NCI-H748 (cell line): ENCODE data around the gene PFKM.

Source experiments
- DNase-seq: peaks from one replicate; lab custom pipeline; 2025; ENCODE audit not compliant: unreplicated experiment; lab: John Stamatoyannopoulos, UW

Gene PFKM

DNA sequence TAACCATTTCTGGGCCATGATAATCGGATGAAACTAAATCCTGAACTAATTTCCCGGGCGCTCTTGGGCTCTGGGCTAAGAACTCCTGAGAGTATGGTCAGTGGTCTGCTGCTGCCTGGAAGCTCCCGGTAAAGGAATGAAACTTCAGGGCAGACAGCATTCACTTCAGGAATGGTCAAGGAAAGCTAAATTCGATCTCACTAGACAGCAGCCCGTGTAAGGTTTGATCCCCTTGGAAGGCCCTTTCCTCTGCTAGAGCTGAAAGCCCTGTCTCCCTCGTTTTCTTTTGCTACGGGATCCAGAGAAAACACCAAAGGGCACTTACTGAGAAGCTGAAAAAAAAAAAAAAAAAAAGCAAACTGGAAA, 37.5 kb downstream of the PFKM start:
- DNase-seq: peak; percentile 32

DNA sequence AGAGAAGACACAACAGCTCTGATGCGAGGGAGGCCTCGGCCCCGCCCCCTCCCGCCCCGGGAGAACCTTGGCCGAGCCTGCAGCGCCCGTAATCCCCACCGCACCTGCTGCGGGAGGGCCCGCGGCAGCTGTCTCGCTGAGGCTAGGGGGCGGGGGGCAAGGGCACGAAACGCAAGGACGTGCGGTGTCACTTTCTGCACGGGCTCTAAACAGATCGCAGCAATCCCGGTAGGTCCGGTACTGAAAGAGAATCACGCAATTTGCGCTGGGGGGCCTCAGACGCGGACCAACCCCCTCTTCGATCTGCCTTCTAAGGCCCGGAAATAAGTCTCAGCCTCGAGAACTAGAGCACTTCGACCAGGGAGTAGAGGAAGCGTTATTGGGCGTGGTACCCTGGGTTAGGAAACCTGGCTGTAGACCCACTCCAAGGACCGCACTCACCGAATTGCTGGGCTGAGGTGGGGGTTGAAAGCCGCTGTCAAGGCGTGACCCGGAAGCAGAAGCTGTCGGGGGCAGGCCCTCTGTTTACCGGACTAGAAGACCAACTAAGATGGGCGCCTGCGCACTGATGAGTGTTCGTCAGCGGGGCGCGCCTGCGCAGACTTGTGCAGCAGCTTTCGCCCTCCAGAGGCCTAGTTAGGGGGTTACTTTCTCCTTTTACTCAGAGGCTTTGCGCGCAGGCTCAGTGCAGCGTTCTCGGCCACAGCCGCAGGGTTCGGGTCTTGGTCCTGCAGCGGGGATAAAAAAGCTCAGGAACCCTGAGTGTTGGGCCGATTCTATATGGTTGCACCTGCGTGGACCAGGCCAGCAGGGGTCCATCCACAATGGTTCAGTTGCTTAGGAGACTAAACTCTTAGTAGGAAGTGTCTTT, 38.1 kb downstream of the PFKM start, which contains the start of gene ASB8:
Gene ASB8 (minus strand): TSS at position 498 of the 871 bp plus-strand sequence. CDS start 4,019 bp downstream, outside the sequence.
- peak; percentile 98 for DNase-seq

DNA sequence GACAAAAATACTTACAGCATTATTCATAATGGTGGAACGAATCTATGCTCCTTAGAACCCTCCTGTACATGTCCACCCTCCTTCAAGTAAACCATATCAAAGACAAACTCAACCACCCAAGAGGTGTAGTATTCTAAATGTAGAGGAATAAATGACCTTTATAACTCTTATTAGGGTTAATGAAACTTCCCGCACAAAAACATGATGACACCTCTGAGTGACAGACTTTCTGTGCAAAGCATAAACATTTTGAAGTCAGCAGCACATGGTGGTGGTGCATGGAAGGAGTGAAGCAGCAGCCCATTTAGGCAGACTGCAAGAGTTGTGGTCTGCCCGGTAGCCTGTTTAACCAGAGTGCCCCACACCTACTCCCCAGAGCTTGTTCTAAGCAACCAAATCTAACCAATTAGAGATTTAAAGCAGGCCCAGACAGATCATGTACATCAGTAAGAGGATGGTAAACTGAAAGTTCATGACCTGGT, 38.8 kb downstream of the PFKM start:
- no peak for DNase-seq

DNA sequence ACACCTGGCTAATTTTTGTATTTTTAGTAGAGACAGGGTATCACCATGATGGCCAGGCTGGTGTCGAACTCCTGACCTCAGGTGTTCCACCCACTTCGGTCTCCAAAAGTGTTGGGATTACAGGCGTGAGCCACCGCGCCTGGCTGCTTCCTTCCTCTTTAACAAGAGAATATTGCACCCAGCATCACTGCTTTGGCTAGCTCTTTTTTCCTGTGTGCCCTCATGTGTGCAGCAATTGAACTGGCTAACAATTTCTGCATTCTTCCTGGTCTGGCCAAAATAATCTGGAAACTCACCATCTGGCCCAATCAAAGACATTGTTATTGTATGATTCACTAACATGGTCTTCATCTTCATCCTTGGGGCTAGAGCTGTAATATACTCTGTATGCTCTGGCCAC, 40.9 kb downstream of the PFKM start:
- DNase-seq: no peak

DNA sequence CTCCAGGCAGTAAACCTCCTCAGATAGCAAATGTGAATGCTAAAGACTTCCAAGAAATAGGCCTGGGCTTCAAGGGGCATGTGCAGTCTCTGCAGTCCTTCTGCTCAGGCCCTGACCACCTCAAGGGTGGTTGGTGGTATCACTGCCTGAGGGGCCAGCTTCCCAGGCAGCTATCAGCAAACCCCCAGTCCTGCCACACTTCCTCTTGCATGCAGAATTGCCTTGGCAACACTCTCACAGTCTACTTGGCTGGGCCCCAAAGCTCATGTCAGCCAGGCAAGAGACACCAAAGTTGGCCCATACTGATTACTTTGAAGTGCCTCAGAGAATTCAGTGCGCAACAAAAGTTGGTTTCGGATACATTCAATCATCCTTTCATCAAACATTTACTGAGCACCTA, 41.6 kb downstream of the PFKM start:
- no peak for DNase-seq

DNA sequence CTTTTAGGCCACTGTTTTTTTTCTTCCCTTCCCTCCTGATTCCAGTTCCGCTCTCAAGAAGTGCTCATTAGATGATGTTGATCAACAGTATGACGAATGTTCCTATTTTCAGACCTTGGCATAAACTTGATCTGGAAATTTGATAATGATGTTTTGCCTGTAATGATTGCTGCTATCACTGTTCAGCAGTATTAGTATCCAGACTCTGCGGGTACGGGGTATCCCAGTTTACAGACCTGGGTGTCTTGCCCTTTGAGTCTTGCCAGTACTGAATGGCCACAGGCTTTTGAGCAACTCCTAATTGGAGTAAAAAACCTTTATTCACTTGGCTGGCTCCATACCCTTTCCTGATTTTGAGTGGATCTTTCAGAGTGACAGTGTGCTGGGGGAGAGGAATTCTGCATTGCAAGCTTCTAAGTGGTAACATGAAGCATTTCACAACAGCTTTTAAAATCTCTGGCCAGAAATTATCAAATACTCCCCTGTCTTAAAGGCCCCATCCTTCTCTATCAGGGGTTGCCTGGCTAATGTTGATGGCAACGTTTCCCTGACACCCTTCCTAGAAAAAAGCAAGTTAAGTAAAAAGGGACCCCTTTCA, 44.1 kb downstream of the PFKM start:
- no peak for DNase-seq

DNA sequence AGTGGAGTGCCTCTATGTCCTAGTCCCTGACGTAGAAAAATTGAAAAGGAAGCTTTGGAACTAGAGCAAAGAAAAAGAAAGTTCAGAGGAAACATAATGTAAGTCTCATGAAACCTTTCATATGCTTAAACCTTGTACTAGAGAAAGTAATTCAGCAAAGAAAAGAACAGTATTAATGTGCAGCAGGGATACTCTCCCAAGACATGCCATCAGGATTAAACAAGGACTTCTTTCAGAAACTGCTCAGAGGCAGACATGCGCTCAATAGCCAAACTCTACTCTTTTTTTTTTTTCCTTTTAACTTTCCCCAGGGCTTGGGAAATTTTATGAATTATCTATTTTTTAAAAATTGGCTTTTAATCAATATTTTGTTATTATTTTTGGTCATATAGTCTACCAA, 45.3 kb downstream of the PFKM start:
- DNase-seq: no peak

DNA sequence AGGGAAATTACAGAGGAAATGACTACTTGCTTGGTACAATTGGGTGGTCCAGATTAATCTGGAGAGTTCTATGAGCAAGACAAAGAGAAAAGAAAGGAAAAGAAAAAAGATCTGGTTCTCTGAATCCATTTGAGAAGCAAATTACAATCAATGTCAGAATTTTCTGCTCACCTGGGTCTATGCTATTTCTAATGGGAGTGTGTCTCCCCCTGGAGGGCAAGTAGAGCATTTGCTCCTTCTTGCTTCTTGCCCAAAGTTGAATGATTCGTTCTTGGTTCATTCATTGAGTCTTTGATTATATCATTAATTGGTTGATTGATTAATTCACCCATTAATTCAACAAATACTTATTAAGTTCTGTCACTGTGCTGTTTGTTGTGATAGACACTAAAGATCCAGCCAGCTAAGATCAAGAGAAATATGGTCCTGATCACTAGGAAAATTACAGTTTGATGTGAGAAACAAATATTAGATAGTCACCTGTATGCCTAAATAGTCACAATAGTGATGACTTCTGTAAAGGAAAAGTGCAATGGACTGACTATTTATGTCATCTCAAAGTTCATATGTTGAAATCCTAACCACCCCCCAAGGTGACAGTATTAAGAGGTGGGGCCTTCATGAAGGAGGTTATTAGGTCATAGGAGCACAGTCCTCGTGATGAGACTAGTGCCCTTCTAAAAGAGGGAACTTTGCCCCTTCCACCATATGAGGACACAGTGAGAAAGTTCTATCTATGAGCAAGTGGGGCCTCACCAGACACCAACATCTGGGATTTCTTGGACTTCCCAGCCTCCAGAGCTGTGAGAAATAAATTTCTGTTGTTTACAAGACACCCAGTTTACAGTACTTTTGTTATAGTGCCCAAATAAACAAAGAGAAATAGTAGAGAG, 46.2 kb downstream of the PFKM start:
- peak; percentile 62 for DNase-seq

DNA sequence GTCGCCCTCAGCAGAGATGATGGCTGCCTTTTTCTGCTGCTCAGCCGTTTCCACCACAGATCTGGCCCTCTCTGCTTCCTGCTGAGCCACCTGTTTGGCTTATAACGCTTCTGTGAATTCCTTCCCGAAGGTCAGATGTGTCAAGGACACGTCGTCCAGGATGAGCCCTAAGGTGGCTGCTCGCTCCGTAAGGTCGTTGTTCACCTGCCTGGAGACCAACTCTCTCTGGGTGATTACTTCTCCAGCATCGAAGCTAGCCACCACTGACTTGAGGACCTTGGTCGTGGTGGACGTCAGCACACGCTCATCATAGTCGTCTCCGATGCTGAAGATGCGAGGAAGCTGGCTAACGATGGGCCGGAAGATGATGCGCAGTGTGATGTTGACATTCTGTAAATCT, 49.8 kb downstream of the PFKM start:
- DNase-seq: no peak

DNA sequence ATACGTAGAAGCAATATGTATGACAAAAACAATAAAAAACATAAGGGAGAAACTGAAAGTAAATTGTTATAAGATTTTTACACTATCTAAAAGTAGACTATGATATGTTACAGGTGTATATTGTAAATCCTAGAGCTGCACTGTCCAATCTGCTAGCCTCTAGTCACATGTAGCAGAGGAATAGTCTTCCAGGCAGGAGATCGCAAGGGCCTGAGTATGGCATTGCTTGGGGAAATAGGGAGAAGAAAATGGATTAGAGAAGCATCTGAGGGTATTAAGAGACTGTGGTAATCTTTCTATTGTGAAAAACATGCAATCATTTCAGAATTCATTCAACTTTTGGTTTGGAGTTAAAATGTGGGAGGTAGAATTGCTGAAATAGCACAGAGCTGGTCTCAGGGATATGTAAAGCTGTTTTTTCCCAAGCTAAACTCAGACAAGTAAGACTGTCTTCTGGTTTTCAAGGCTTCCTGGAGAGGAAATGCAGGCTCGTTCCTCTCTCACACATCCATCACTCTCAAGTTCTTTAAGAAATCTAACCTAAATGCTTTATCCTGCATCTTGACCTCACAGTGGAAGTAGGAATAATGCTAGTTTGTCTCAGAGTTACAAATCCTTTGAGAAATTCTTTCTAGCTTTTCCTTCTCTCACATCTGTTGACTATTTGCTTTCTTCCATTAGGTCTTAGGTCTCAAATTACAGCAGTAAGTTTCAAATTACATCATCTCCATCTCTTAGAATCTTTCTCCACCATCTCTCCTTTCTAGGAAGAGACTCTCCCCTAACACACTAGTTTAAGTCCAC, 56.7 kb downstream of the PFKM start:
- DNase-seq: no peak

DNA sequence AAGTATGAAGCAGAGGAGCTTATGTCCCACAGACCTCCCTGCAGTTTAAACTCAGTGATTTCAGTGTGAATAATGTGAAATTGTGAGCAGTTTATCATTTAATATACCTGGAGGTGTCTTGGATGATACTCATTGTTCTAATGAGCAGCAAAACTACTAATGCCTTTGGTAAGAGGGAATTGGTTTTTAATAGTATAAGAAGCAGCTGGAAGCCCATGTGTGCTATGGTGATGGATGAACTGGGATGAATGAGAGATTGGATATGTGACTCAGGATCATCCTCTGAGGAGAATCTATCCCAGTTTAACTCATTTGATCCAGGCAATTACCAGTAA, 57.2 kb downstream of the PFKM start:
- no peak for DNase-seq

DNA sequence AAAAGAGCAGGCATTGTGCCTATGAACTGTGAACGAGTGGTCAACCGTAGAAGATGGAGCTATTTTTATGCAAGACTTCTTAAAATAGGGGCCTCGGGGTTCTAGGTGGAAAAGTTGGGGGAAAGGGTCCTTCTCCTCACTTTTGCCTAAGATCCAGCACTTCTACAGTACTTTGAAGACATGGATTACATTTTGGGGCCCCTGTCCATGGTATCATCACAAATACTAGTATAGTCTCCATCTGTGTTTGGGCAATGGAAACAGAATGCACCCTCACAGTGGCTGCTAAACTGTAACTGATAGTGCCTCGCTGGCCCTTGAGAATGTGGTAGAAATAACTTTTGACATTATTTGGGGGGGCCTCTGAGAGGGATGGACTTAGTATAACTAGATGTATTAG, 58.8 kb downstream of the PFKM start:
- DNase-seq: no peak

DNA sequence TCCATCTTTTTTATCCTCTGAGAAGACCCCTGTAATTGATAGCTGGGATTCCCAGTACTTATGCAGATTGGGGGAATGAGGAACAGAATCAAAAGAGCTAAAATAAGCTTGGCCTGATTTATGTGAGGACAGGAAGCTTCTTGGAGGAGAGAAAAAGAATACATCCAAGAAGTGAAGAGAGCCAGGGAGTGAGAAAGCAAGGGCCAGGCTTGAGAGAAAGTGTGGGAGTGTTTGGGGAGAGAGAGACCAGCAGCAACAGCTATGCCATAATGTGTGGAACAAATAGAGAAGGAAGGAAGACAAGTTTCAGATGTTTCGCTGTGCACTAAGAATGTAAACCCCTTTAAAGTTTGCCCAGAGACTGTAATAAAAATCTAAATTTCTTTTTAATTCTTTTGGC, 60.3 kb downstream of the PFKM start:
- no peak for DNase-seq

DNA sequence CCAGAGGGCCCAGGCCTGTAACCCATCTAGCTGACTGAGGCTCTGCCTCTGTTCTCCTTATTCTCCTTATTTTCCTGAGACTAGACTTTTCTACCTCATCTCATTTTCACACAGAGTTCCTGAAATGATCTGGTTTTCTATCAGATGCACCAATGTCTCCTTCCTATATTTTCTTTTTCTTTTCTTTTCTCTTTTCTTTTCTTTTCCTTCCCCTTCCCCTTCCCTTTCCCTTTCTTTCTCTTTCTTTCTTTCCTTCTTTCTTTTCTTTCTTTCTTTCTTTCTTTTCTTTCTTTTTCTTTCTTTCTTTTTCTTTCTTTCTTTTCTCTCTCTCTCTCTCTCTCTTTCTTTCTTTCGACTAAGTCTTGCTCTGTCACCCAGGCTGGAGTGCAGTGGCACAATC, 61.3 kb downstream of the PFKM start:
- no peak for DNase-seq

DNA sequence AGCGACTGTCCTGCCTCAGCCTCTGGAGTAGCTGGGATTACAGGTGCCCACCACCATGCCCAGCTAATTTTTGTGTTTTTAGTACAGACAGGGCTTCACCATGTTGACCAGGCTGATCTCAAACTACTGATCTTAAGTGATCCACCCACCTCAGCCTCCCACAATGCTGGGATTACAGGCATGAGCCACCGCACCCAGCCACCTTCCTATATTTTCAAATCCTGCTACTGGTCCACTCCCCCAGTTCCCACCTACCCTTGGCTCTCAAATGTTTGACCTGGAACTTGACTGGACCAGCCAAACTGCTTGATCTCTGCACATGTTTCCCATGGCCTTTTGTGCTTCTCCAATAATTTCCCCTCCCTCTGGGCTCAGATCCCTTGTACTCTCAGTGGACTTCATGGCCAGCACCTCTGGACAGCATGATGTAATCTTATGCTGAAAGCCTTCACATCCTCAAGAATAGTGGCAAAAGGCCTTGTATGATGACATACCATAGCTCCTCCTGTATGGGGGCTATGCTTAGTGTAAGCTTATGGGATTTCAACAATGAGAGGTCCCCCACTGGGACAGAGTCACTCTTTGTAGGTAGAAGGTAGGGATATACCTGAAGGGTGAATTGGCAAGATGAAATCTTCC, 61.8 kb downstream of the PFKM start:
- DNase-seq: no peak

DNA sequence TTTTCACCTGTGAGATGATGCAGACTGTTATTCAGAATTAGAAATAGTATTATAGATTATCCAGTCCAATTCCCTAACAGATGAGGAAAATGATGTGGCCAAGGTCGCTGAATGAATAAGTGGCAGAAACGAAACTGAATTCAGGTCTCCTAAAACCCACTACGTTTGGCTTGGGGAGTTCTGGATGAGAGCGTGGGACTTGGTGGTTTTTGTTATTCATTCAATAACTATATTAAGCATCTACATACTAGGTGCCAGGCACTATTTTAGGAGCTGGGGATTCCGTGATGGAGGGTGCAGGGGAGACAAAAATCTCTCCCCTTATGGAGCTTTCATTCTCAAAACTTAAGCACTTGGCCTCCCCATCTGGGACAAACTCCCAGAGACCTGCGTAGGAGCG, 63.5 kb downstream of the PFKM start:
- DNase-seq: no peak

DNA sequence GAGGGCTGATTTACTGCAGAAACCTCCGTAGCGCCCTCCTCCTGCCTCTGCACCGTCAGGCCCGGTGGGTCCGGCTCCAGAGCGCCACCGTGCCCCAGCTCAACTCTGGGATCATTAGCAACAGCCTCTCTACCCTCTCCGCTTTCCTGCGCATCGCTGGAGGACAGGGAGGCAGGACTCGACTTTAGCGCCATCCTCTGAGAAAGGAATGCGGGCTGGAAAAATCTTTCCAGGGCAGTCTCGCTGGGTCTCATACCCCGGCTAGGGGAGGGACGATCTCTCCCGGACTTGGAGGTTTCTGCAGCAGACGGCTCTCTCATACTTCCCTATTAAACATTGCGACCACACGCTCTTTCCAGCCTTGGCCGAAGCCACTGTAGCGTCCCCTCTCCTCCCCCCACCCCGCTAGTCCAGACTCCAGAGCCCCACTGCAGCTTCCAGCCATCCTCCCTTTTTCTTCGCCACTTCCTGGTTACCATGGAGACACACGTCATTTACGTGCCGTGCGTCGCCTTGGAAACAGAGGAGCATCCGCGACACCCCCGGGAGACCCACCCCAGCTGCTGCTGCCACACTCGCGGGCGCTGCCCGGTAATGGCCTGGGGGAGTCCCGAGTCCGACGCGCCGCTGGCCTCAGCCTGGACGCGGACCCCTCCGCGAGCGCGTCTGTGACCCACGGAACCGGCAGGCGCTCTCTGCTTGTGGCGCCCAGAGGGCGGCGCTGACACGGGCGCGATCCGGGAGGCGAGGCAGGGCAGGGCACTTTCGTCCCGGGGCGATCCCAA, 64.1 kb downstream of the PFKM start, which contains the start of gene CCDC184:
Gene CCDC184 (plus strand): TSS at position 554 of the 785 bp plus-strand sequence. CDS start 479 bp downstream, outside the sequence.
- peak; percentile 96 for DNase-seq

DNA sequence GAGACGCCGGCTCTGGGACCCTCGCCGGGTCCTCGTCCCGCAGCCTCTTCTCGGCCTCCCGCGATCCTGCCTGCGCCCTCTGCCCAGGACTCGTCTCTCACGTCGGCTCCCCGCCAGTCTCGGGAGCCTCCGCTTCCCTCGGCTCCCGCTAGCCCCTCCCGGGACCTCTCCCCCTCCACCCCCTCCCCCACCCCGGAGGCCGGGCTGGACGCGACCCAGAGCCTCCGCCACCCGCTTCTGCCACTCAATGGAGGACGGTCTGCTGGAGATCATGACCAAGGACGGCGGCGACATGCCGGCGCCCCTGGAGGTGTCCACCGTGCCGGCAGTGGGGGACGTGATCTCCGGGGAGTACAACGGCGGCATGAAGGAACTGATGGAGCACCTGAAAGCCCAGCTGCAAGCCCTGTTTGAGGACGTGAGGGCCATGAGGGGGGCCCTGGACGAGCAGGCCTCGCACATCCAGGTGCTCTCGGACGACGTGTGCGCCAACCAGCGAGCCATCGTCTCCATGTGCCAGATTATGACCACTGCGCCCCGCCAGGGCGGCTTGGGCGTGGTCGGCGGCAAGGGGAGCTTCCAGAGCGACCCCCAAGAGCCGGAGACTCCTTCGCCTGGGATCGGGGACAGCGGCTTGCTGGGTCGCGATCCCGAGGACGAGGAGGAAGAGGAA, 64.8 kb downstream of the PFKM start:
- DNase-seq: peak; percentile 59

DNA sequence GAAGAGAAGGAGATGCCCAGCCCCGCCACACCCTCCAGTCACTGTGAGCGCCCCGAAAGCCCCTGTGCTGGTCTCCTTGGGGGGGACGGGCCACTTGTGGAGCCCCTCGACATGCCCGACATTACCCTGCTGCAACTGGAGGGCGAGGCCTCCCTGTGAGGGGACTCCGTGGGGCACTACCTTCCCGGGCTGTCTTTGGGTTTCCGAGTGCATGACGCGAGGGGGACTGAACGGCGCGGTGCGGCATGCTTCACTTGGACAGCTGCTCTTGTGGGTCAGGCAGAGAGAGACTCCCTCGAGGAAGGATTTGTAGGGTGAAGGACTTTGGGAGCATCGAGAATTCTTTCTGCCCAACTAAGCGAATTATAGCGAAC, 65.4 kb downstream of the PFKM start:
- no peak for DNase-seq
